HG02610 (cell line): ENCODE results near the gene ISL1.

Experiments
- ATAC-seq: cut with Tn5 transposase; IDR thresholded peaks from one replicate; pipeline ENCODE4 v1.9.1; 2021; ENCODE audit warnings: mild to moderate bottlenecking, moderate library complexity; ENCODE audit not compliant: unreplicated experiment

Gene ISL1

GRCh38 chr5:51439232-51439631, 56.0 kb downstream of the ISL1 start:
- ATAC-seq, result no peak
